PC-9 (cell line): ENCODE measurements around the gene AGTPBP1. TPM values are rescaled to one million over a fixed set of nuclear protein-coding genes. Genes with fewer than 3 reads are reported as not detected.

Source experiments
- BruUV-seq: library from RNA; stranded (reverse); fragments of 400-500 nt; replicated peaks from 2 replicates; lab custom pipeline; 2021; lab: Mats Ljungman, UMichigan
- CTCF ChIA-PET: fragments of 300-600 bp; sonication (Branson Sonifier 250); formaldehyde crosslinking; loops from one replicate; lab custom pipeline; 2022; ENCODE audit warnings: antibody characterized with exemption; lab: Charles Lee
- POLR2A ChIA-PET: fragments of 300-600 bp; sonication (Branson Sonifier 250); formaldehyde crosslinking; loops from one replicate; lab custom pipeline; 2022; ENCODE audit warnings: antibody characterized with exemption; ENCODE audit not compliant: unreplicated experiment; lab: Charles Lee
- DNase-seq, 2 experiments: peaks; one replicate each; pipeline versions ENCODE4 v3.0.0 to v3.0.0-alpha.2; 2015 to 2022; ENCODE audit warnings: mixed read lengths in 1 of 2
- H2AFZ ChIP-seq: fragments of 200-600 bp; sonication (generic); 2 replicates; pipeline ENCODE4 v1.8.1; 2017; ENCODE audit warnings: antibody characterized with exemption
- H3F3A ChIP-seq: fragments of 200-600 bp; sonication (generic); 2 replicates; pipeline ENCODE4 v1.8.1; 2017; ENCODE audit warnings: antibody characterized with exemption, mild to moderate bottlenecking, low read depth; ENCODE audit not compliant: insufficient read depth
- H3K27ac ChIP-seq: fragments of 200-600 bp; sonication (generic); 2 replicates; pipeline ENCODE4 v1.6.1; 2016; ENCODE audit warnings: mixed run types
- H3K27me3 ChIP-seq: fragments of 200-600 bp; sonication (generic); 2 replicates; pipeline ENCODE4 v1.6.1; 2016; ENCODE audit warnings: low read depth, mixed run types; ENCODE audit not compliant: insufficient read depth
- H3K36me3 ChIP-seq: fragments of 200-600 bp; sonication (generic); 2 replicates; pipeline ENCODE4 v1.6.1; 2016; ENCODE audit warnings: low read depth, mixed run types
- H3K4me1 ChIP-seq: fragments of 200-600 bp; sonication (generic); replicated peaks from 2 replicates; pipeline ENCODE4 v1.6.1; 2016; ENCODE audit warnings: mixed run types; ENCODE audit not compliant: insufficient read depth
- H3K4me2 ChIP-seq: fragments of 200-600 bp; sonication (generic); 2 replicates; pipeline ENCODE4 v1.6.1; 2017; ENCODE audit warnings: mixed run types
- H3K4me3 ChIP-seq: fragments of 200-600 bp; sonication (generic); 2 replicates; pipeline ENCODE4 v1.6.1; 2016; ENCODE audit warnings: mixed run types
- H3K79me2 ChIP-seq: fragments of 200-600 bp; sonication (generic); 2 replicates; pipeline ENCODE4 v1.6.1; 2017; ENCODE audit warnings: low read depth, mixed run types
- H3K9me2 ChIP-seq: fragments of 200-600 bp; sonication (generic); 2 replicates; pipeline ENCODE4 v1.8.1; 2017; ENCODE audit warnings: mild to moderate bottlenecking; ENCODE audit not compliant: insufficient read depth
- H3K9me3 ChIP-seq: fragments of 200-600 bp; sonication (generic); 2 replicates; pipeline ENCODE4 v1.8.1; 2016; ENCODE audit warnings: low read depth; ENCODE audit not compliant: insufficient read depth
- H4K20me1 ChIP-seq: fragments of 200-600 bp; sonication (generic); 2 replicates; pipeline ENCODE4 v1.8.1; 2017; ENCODE audit not compliant: insufficient read depth
- EZH2 ChIP-seq: fragments of 200-600 bp; sonication (generic); IDR thresholded peaks from 2 replicates; pipeline ENCODE4 v1.8.0; 2017; ENCODE audit warnings: antibody characterized with exemption, low read depth
- intact Hi-C: fragments of 100-400 bp; cut with micrococcal nuclease; formaldehyde crosslinking; loops from one replicate; pipeline ENCODE4 v1.10.0; 2022; ENCODE audit not compliant: unreplicated experiment
- total RNA-seq: library from RNA; stranded (reverse); gene quantifications from 2 replicates; pipeline ENCODE4 v1.2.3, GENCODE V29; 2021
- TF ChIP-seq, protein P1 (sequence below): fragments of 200-600 bp; sonication (generic); conservative IDR thresholded peaks from 2 replicates; pipeline ENCODE4 v1.6.1; 2017; ENCODE audit warnings: mixed run types, antibody characterized with exemption, mild to moderate bottlenecking, moderate library complexity

AGTPBP1 gene
- total RNA-seq, 1 experiment from 2014 or later: 19.8 TPM

DNA sequence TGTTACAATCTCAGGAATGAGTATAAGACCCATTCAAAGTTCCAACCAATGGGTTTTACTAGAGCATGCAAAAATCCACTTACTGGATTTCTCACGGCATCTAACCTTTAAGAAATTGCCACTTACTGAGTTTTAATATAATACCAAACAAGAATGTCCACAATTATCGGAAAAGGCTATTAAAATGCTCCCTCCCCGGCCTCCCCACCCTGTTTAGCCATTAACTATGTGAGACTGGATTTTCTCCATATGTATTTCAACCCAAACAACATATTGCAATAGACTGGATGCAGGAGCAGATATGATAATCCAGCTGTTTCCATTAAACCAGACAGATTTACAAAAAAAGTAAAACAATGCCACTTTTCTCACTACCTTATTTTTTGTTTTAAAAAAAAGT, 4.1 kb downstream of the AGTPBP1 start:
- H3K9me2 ChIP-seq: no peaks in the 10 kb centered on the region

DNA sequence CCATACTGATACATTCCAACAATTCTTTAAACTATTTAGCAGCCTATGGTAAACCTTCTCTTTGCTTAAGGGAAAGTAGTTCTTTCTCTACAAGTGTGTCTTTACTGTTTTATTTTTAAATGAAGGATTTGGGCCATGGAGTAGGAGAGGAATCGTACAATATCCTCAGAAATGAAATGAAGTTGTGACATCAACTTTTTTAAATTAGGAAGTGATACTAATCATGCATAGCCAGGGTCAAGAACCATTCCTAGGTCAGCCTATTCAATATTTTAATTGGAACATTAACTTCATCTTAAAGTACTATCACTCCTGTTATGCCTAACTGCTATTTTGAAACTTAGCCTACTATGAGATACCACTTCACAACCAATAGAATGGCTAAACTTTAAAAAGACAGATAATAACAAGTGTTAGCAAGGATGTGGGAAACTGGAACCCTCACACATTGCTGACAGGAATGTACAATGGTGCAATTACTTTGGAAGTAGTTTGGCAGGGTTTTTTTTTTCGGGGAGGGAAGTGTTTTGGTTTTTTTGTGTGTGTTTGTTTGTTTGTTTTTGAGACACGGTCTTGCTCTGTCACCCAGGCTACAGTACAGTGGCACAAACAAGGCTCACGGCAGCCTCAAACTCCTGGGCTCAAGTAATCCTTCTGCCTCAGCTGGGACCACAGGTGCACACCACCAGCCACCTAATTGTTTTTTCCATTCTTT, 10.7 kb downstream of the AGTPBP1 start:
- Histone ChIP-seq H3K9me2 (no peaks in the 10 kb centered on the region), H3K4me1 (no peaks in the 10 kb centered on the region), H4K20me1 (no peaks in the 10 kb centered on the region), H3K79me2 (no peaks in the 10 kb centered on the region; the same call in 1 of the 2 replicates), H3K4me2 (no peak overlapping the region), H3K36me3 (no peaks in the 10 kb centered on the region), H3K27ac (no peak overlapping the region), H2AFZ (no peak overlapping the region), H3K9me3 (no peaks in the 10 kb centered on the region), H3F3A (no peaks in the 10 kb centered on the region), H3K27me3 (no peaks in the 10 kb centered on the region), H3K4me3 (no peak overlapping the region)
- TF ChIP-seq EZH2: no peak
- TF ChIP-seq, protein P1, sequence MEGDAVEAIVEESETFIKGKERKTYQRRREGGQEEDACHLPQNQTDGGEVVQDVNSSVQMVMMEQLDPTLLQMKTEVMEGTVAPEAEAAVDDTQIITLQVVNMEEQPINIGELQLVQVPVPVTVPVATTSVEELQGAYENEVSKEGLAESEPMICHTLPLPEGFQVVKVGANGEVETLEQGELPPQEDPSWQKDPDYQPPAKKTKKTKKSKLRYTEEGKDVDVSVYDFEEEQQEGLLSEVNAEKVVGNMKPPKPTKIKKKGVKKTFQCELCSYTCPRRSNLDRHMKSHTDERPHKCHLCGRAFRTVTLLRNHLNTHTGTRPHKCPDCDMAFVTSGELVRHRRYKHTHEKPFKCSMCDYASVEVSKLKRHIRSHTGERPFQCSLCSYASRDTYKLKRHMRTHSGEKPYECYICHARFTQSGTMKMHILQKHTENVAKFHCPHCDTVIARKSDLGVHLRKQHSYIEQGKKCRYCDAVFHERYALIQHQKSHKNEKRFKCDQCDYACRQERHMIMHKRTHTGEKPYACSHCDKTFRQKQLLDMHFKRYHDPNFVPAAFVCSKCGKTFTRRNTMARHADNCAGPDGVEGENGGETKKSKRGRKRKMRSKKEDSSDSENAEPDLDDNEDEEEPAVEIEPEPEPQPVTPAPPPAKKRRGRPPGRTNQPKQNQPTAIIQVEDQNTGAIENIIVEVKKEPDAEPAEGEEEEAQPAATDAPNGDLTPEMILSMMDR: no peak
- ChIA-PET POLR2A (no interaction called here), CTCF (no interaction called here)
- no peak for DNase-seq
- BruUV-seq: TSS peak; percentile 22
- intact Hi-C loops: no loop called here

More for the DNA sequence above, 4.1 kb downstream of the AGTPBP1 start:
- Histone ChIP-seq H3K4me3 (no peak overlapping the region), H3K79me2 (peaks cover 5% of the 10 kb centered on the region), H4K20me1 (no peaks in the 10 kb centered on the region), H3K27me3 (no peaks in the 10 kb centered on the region), H3K4me2 (no peak overlapping the region), H3F3A (peaks cover 5% of the 10 kb centered on the region; the same call in 1 of the 2 replicates), H2AFZ (no peak overlapping the region), H3K36me3 (no peaks in the 10 kb centered on the region), H3K4me1 (peaks cover 13% of the 10 kb centered on the region), H3K9me3 (no peaks in the 10 kb centered on the region), H3K27ac (no peak overlapping the region)
- DNase-seq: no peak
- POLR2A ChIA-PET: no interaction called here
- intact Hi-C loops: no loop called here
- CTCF ChIA-PET: no interaction called here
- TF ChIP-seq, protein P1: no peak
- no peak for TF ChIP-seq EZH2
- BruUV-seq: no TSS peak

DNA sequence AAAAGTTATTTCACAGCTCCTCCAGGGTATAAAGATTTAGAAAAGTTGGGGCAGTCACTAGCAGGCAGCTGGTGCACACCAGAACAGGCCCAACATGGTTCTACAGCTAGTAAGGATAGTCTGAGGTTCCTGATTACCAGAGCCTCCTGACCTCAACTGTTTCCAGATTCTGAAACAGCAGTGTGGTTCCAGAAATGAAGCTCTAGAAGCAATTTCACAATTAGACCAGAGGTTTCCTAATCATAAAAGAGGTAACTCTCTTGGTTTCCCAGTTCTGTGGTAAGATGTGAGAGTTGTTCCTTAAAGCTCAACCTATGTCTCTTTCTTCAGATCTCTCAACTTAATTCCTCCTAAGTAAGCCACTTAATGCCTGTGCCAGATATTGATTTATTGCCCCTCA, 11.9 kb downstream of the AGTPBP1 start:
- intact Hi-C loops: no loop called here

More for the DNA sequence above, 11.9 kb downstream of the AGTPBP1 start:
- Histone ChIP-seq H3F3A (no peaks in the 10 kb centered on the region), H3K27me3 (no peaks in the 10 kb centered on the region), H3K4me2 (no peak overlapping the region), H4K20me1 (no peaks in the 10 kb centered on the region), H3K79me2 (no peaks in the 10 kb centered on the region), H3K9me3 (no peaks in the 10 kb centered on the region), H3K27ac (no peak overlapping the region), H3K4me1 (no peaks in the 10 kb centered on the region), H3K4me3 (no peak overlapping the region), H2AFZ (no peak overlapping the region), H3K9me2 (no peaks in the 10 kb centered on the region), H3K36me3 (no peaks in the 10 kb centered on the region)
- ChIA-PET CTCF (no interaction called here), POLR2A (interaction anchor here (0.6 kb wide), 1 partner anchor 504 kb away, joined by 5 read pairs; no protein-coding TSS in a partner anchor)
- no peak for DNase-seq
- no peak for TF ChIP-seq EZH2
- TF ChIP-seq, protein P1: no peak
- BruUV-seq: no TSS peak
